HG03103 (cell line): ENCODE measurements around the gene MEIS1.

Experiments
- ATAC-seq: cut with Tn5 transposase; IDR thresholded peaks from one replicate; pipeline ENCODE4 v1.9.1; 2021; ENCODE audit warnings: low read depth; ENCODE audit not compliant: unreplicated experiment

The MEIS1 gene

DNA sequence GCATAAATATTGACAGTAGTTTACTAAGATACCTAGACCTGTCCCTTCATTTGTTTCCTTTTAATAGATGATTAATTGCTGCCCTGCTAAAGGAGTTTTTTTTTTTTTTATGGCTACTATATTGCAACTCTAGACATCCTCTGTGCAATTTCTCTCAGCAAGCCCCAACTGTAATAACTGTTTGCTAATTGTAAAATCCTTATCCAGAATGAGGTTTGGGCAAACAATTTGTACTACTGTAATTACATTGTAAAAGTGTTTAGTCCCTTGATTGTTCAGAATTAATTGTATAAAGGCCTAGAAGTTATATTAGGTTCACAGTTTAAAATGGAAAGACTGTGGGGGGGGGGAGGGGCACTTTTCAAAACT, 3.7 kb upstream of the MEIS1 start:
- no peak for ATAC-seq

DNA sequence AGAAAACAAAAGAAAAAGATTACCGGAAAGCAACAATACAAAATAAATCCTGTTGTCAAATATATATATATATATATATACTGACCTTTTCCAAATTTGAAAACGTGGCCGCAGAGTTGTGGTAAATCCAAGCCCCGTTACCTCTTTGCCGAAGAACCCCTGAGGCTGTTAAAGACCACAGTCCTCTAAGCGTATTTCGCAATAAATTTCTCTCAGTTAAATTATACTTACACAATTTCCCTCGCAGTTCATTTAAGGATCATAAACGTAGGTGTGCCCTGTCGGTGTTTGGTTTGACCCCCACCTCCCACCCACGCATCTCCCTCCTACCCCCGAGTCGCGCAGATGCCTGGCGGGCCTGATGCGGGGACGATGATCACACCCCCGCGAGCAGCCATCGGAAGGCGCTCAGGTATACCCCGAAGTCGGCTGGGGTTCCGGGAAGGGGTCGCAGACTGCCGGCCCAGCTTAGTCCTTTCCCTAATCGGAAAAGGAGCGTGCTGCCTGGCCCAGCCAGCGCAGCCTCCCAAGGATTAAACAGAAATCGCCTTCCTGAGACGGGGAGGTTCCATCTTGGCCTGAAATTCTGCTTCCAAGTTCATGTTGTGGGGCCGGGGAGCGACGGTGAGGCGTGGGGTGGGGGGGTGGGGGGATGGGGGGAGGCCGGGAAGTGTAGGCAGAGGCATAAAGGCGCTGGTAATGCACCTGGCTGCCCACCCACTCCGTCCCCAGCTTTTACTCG, 2.9 kb upstream of the MEIS1 start:
- ATAC-seq: no peak

DNA sequence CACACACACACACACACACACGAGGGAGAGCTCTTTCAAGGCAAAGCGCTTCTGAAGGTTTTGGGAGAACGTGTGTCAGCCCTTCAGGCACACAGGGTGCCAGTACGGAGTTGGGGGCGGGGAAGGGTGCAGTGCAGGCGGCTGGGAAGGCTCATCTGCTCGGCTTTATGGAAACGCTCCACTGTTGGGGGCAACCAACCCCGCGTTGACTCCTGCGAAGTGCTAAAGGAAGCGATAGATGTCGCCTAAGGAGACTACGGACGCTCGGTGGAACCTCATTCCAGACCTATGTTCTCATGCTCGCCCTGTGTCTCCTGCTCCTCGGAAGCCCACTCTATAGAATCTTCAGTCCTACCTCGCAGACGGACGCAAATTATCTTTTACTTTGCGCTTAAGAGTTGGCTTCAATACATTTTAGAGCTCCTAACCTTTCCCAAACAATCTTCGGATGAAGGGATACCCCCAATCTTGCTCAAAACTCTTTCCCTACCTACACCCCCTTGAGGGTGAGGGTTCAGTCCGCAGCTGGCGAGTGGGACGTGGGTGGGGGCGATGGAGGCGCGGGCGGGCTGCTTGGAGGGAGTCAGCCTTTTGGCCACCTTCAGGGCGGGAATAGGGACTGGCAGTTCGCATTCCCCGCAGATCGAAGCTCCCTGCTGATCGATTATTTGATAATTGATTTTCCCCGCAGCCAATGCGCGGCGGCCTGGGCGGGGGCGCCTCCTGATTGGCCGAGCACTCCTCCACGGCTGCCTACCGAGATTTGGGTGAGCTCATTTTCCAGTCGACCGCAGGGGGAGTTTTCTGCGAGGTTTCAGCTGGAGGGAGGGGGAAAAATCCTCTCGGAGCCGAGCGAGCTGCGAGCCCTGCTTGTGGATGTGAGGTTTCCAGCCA, 1.9 kb upstream of the MEIS1 start:
- no peak for ATAC-seq

DNA sequence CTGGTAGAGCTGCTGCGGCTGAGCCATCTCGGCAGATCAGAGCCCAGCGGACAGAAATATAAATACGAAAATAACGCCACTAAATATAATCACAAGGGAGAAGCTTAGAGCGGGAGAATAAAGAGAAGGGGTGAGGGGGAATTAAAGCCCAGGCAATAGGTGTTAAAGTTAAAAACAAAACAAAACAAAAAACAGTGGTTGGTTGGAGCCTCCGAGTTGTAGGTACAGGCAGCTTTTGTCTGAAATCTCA, 1.3 kb upstream of the MEIS1 start:
- ATAC-seq: no peak

DNA sequence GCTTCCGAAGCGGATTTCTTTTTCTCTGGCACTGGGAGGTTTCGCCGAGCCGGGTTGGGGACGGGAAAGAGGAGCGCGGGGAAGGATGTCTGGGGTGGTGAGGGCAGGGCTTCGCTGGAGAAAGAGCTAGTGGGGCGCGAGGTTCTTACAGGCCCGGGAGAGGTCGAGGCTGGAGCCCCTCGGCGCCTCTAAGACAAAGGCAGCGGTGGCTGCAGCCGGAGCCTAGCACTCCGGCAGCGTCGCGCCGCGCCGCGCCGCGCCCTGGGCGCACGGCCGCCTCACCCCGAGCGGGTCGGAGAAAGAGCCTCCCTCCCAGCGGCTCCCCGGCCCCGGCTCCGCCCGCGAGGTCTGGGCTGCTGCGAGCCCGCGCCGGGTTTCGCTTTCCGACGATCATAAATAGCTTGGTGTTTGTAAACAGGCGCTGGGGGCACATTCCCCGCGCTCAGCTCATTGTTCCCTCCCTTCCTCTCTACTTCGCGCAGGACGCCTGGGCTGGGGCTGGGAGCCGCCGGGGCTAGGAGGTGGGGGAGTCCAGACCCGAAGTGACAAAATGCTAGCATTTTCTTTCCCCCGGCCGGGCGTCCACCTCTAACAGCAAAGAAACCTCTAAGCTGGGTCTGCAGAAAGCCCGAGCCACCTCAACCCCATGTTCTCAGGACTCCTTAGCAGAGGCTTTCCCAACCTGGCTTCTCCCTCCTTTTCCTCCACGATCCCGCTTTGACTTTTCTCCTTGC, 813 bp upstream of the MEIS1 start:
- ATAC-seq: no peak

DNA sequence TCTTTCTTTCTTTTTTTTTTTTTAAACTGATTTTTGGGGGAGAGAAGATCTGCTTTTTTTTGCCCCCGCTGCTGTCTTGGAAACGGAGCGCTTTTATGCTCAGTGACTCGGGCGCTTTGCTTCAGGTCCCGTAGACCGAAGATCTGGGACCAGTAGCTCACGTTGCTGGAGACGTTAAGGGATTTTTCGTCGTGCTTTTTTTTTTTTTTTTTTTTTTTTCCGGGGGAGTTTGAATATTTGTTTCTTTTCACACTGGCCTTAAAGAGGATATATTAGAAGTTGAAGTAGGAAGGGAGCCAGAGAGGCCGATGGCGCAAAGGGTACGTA, 587 bp downstream of the MEIS1 start:
- ATAC-seq: no peak

DNA sequence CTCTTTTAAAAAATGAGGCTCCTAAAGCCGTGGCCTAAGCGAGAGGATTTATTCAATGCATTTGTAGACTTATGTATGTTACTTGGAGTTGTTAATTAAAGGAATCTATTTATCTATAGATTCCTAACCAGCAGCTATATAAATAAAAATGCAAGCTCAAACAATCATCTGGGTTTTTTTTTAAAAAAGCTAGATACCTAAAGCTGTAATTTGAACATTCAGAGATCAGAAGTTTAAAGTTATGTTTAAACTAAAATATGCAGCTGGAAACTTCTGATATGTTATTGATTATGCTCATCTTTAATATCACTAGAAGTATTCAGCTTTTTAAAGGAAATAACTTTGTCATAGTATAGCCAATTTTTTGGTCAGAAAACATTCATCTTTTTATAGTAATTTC, 1.0 kb downstream of the MEIS1 start:
- ATAC-seq: no peak

DNA sequence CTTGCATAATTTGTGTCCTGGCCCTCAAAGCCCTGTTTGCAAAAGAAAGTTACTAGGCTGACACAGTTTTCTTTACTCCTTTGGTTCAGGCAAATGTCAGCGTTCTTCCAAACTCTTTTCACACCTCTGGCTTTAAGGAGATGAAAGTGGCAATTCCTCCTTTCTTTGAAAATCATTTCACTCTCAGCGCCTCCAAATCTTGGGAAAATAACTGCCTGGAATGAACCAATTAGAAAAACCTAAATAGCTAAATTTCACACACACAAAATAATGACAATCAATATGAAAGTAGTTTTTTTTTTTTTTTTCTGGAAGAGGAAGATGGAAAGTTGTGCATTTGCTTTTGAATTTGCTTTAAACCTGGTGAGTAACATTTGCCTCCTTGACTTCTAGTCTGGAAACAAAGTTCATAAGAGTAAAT, 1.7 kb downstream of the MEIS1 start:
- no peak for ATAC-seq

DNA sequence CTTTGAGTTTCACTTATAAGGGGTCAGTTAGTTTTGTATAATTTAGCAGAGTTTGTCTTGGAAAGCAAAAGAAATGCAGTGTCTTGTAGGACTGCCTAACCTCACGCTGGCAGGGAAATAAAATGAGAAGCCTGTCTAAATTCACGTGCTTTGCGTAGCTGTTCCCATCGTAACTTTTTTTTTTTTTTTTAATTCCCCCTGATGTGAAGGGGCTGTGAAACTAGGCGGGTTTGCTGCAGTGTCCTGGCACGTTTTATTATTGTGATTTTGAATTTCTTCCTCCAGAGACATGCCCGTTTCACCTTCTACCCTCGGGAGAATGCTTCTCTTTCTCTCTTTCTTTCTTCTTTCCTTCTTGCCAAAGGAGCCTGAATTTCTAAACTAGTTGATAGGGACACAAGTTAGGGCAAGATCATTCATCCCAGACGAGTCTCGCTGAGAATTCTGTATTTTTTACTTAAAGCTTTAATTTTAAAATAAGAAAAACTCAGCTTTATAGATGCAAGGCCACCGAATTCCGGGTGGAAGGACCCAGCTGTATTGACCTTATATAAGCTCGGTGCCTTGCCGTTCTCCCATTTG, 2.3 kb downstream of the MEIS1 start:
- ATAC-seq: no peak

DNA sequence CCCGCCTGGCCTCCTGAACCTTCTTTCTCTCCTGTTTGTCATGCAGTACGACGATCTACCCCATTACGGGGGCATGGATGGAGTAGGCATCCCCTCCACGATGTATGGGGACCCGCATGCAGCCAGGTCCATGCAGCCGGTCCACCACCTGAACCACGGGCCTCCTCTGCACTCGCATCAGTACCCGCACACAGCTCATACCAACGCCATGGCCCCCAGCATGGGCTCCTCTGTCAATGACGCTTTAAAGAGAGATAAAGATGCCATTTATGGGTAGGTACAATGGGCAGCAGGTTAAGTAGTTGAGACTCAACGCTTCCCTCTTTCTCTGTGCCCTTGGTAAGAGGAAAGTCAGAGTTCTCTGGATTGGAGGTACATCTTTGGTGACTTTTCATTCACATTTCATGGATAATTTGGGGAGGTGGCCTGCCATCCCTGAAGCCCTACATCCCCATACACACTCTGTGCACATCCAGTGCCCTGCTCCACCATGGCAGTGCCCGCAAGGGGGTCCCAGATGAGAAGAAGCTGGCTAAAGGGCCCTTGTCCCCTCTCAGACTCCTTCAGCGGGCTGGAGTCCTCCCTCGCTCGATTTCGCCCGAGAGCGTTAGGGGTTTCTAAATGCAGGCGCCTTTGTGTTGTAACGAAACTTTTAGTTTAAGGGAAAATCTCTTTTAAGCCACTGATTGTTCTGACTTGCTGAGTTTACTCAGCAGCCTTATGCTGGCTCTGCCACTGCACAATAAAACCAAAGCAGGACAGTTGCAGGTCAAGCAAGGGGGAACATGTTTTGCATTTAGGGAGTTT, 3.0 kb downstream of the MEIS1 start:
- ATAC-seq: no peak

DNA sequence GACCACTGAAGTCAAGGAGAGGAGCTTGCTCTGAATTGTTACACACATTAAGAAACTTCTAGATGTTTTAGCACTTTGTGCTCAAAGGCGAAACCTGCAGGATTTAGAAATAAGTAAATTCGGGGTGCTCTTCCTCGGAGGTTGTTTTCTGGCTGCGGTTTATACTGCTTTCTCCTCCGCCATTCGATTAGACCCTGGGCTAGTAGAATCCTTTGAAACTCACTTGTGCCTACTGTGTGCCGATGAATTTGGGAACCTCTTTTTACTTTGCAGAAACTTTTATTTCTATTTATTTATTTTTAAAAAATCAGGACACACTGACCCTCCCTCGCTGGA, 3.5 kb downstream of the MEIS1 start:
- no peak for ATAC-seq

DNA sequence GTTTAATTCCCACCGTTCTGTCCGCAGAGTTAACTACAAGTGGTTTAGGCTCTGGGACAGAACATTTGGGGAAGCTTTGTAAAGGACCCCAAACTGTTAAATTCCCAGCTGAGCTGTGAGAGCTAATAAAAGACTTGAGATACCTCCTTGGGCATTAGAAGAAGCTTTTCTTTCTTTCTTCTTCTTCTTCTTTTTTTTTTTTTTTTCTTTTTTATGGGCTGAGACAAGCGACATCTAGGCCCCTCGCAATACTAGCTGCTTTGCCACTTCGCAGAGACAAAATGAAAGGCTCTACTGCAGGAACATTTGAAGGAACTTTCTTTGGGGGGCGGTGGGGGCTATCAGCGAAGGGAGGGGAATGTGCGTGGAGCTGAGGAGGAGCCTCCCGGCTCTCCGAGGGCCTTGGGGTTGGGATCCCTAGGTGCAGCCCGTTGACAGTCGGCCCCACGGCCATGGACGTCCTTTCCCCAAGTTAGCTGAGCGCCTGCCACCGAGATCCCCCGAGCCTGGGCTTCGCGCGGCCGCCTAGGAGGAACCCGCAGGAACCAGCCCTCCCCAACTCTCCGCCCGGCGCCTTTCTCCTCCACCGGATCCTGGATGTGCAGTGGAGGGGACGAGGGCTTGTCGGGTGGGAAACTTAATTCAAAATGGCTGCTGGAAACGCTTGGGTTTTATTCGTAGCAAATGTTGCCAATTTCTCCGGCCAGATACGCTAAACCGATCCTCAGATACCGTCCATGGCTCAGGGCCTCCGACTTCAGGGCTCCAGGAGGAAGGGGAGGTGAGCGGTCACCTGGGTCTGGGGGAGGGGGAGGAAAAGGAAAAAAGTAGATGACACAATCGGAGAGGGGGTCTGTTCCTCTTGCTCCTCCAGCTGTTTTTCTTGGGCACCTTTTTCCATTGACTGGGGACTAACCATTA, 4.2 kb downstream of the MEIS1 start:
- ATAC-seq: no peak

DNA sequence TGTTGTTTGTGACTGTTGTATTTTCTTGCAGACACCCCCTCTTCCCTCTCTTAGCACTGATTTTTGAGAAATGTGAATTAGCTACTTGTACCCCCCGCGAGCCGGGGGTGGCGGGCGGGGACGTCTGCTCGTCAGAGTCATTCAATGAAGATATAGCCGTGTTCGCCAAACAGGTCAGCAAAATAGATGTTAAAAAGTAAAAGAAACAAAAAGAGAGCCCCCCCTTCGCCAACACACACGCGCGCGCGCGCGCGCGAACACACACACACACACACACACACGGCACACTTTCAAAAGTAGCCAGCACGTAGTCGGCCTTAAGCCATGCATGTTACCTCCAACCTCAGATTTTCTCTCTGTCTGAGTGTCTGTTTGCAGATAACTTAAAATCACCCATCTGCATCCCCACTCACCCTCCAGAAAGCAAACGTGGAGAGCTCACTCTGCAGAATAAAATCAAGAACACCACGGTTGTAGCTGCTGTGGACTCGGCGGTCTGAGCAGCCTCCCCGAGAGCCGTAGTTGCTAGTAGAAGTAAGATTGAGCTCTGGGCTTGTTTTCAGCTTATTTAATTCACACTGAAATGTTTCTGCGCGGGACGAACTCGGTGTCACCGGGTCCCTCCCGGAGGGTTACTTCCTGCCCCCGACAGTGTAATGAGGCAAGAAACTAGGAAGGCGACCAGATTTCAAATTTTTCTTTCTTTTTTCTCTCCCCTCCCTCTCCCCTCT, 5.1 kb downstream of the MEIS1 start:
- no peak for ATAC-seq

DNA sequence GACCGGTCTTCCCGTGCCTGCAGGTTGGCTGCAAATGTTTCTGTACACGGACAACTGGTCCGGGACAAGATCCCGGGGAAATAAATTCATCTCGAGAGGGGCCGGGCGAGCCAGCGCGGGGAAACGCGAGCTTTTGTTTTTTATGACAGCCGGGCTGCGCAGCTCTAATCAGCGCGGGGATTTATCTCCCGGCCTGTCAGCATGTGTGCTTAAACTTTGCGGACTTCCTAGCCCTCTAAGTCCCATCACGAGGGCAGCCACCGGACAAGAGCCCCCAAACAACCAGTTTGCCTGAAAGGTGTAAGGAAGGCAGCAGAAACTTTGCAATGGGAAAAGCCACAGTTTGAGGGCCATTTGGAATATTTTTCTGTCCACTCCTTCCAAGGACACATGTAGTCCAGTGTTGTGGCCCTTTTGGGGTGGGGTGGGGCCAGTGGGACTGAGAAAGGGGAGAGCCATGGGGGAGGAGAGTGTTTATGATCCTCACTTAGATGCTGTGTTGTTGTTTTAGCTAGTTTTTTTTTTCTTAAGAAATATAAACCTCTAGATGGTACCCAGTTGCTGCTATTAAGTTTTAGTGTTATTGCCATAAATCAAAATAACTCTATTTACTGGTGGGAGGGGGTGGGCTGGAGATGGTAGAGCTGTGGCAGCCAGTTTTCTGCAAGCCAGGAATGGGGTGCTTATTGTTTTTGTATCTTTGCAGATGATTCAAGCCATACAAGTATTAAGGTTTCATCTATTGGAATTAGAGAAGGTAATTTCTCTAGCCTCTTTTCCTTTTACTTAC, 6.0 kb downstream of the MEIS1 start:
- no peak for ATAC-seq

DNA sequence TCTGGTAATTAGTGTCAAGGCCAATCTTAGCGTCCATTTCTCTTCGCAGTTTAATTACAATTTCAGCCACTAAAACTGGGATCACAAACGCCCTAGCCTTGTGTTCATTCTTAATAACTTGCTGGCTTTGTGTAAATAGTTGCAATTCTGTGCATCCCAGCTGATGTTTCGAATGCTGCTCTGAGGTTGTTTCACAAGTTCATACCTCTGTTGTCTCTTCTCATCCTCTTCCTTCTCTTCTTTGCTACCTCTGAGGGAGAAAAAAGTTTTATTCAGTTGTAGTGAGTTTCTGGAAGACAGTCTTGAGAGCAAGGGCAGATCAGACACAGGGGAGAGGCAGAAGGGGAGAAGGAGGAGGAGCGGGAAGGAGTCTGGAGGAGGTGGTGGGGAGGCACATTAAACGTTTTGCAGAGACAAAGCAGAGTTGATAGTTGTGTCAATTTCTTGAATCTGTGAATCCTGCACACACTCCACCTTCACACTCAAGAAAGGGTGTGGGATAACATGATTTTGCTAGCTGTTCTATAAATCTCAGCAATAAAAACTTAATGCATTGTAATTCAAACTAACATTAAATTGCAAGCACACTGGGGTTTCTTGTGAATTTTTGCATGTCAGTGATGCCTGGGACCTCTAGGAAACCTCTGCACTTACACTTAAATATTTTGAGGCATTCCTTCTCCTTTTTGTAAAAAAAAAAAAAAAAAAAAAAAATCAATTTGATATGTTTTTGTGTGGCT, 6.8 kb downstream of the MEIS1 start:
- no peak for ATAC-seq

DNA sequence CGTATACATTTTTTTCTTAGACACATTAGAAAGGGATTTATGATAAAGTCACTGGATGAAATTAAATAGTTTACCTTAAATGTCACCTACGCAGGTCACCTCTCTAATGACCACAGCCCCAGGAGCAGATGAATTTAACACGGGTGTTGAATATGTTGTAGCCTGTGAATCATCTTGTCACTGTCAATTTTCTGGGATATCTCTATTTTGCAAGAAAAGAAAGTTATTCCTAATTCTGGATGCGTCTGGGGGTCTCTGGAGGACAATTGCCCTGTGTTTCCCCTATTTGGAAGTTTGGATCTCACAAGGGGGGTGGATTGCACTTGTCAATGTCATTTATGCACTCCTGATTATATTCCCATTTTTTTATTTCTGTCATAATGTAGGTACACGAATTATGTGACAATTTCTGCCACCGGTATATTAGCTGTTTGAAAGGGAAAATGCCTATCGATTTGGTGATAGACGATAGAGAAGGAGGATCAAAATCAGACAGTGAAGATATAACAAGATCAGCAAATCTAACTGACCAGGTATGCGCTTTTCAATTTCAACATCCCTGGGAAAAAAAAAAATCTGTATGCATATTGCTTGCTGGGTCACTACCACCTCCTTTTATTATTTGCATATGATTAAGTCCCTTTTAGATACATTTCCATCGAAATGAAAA, 7.7 kb downstream of the MEIS1 start:
- no peak for ATAC-seq
